HG03159 (cell line): Measurements from ENCODE around the gene CSF2RB.

Experiments used
- ATAC-seq: cut with Tn5 transposase; IDR thresholded peaks from one replicate; pipeline ENCODE4 v1.9.1; 2021; ENCODE audit warnings: mild to moderate bottlenecking, moderate library complexity; ENCODE audit not compliant: unreplicated experiment

Gene CSF2RB

GRCh38 chr22:36934418-36935312, 21.2 kb downstream of the CSF2RB start:
- ATAC-seq: no peak

DNA sequence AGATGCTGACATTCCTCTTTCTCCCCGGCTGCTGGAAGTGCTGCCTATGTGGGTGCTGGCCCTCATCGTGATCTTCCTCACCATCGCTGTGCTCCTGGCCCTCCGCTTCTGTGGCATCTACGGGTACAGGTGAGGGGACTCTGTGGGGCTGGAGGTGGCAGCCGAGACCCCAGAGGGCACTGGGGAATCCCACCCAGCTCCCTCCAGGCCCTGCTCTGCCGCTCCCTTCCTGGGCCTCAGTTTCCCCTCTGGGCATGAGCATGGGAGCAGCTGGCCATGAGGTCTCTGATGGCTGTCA, 21.8 kb downstream of the CSF2RB start:
- no peak for ATAC-seq

DNA sequence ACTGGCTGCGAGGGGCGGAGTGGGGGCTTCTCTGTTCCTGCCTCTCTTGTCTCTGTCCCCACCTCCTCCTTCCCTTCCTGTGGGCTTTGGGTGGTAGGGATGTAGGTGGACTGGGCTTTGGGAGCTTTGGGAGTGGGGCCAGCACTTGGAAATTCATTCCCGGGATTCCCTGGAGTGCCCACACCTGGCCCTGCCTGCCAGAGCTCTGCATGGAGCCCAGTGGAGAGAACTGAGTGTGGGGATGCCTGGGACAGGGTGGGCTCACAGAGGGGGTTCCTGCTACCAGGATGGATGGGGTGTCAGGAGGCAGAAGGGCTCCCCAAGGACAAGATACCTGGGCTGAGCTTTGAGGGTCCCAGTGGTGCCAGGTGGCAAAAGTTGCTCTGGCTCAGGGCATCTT, 22.3 kb downstream of the CSF2RB start:
- no peak for ATAC-seq

DNA sequence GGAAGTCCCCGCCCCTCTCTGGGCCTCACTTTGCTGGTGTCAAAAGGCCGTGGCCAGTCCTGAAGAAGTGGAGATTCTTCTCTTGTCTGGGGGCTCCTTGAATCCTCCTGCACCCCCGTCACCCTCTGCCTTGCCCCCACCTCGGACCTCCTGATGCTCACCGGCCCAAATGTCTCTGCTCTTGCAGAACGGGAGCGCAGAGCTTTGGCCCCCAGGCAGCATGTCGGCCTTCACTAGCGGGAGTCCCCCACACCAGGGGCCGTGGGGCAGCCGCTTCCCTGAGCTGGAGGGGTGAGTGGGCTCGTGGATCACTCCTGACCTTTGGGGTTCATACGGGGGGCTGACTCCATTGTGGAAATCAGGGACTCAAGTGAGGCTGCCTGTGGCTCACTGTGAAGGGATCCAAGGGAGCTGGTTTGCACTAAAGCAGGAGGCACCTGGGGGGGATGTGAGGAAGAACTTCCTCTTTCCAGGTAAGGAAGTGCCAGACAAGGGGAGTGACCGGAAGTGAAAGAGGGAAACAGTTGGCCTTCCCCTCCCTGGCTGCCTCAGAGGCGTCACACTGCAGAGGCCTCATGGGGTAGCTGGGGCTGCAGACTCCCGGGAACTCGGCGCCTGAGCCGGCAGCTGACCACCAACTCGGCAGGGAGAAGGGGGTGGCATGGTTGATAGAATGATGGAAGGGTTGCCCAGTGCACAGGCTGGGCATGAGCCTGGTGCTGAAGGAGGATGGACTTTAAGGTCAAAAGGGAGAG, 23.1 kb downstream of the CSF2RB start:
- ATAC-seq: no peak

GRCh38 chr22:36937319-36938027, 24.0 kb downstream of the CSF2RB start:
- ATAC-seq: no peak

GRCh38 chr22:36938028-36938425, 24.6 kb downstream of the CSF2RB start:
- ATAC-seq: no peak

- no peak for ATAC-seq
These were observed 25.5 kb downstream of the CSF2RB start for GRCh38 chr22:36938886-36939285.

GRCh38 chr22:36940676-36941075, 27.2 kb downstream of the CSF2RB start:
- ATAC-seq: no peak

DNA sequence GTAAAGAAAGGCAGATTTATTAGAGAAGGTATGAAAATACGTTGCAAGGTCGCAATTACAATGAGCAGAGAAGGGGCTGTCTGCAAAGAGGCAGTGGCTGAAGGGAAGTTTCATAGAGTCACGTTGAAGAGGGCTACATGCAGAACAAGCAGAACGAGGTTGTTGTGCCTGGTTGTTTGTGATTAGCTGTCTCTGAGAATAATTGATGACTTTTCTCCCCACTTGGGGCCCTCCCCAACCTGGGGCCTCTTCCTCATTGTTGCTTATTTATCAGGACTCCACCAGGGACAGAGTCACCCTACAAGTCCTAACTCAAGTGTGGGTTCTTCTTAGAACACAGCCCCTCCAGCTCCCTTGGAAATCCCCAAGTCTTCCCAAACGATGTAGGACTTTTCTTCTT, 29.1 kb downstream of the CSF2RB start:
- no peak for ATAC-seq

GRCh38 chr22:36946421-36947158, 33.2 kb downstream of the CSF2RB start:
- ATAC-seq: no peak

DNA sequence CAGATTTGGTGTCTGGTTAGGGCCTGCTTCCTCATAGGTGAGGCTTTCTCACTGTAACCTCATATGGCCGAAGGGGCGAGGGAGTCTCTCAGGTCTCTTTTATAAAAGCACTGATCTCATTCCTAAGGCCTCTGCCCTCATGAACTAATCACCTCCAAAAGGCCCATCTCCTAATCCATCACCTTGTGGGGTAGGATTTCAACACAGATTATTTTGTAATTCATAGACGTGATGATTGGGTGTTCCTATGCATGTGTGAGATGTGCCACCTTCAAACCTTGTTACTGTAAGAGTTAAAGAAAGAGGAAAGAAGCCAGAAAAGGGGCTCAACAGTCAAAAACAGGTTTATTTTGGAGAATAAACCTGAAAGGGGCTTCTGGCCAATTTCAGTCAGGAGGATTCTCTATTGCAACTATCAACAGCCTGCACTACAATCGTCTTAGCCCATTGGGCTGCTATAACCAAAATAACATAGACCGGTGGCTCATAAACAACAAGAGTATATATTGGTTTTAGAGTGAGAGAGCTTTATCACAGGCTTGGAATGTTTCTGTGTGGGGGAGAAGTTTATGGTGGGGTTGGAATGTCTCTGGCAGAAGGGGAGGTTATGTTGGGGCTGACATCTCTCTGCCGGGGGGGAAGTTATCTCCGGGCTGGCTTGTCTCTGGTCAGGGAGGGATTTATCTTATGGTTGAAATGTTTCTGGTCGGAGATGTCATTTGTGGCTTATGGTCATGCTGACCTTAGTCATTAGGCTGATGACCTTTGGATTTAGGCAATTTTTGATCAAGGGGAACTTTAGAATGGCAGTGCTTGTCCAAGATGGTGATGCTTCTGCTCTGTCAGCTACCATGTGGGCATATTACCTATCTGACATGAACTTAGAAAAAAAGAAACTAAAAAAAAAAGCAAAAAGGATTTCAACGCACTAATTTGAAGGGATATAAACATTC, 35.1 kb downstream of the CSF2RB start:
- ATAC-seq: no peak

DNA sequence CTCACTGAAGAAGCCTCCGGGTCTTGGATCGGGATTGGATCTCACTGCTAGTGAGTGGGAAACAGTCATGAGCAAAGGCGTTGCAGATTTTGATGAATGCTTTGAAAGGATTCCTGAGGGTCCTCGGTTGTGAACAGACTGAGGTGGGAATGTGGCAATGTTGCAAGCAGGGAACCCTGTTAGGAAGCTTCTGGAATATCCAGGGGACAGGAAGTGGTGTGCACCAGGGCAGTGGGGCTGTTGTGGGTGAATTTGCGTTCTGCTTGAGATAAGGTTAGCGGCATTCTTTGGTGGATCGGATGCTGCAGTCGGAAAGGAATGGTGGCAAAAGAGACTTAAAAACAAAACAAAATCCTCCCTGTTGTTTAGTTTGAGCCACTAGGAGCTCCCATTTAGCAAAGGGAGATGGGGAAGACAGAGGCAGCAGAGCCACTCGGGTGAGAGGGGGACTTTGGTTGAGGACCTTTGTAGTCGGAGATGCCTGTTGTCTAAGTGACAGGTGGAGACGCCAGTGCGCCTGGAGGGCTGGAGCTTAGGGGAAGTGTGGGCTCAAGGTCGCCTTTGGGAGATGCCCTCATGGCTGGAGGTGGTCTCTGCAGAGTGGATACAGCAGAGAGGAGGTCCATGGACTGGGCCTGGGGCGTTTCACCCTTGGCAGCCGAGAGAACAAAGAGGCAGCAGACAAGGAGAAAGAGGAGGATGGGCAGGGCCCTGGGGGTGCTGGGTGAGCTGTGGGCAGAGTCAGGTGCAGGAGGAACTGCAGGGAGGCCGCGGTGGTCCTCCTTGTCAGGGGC, 37.6 kb downstream of the CSF2RB start:
- no peak for ATAC-seq

DNA sequence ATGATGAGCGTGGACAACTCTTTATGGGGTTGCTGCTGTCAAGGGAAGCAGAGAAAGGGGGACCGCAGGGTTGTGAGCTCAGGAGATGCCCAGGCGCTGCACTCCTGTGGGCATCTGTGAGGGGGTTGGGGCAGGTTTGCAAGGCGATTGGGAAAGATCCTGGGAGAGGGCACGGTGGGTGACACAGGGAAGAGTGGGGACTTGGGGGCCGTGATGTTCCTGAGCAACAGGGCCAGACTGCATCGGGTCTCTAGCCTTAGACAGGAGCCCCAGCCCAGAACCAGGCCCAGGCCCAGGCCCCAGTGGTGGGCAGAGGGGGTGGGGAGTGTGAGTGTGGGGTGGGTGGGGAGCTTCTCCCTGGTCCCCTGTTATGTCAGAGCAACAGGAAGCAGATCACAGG, 38.3 kb downstream of the CSF2RB start:
- no peak for ATAC-seq

DNA sequence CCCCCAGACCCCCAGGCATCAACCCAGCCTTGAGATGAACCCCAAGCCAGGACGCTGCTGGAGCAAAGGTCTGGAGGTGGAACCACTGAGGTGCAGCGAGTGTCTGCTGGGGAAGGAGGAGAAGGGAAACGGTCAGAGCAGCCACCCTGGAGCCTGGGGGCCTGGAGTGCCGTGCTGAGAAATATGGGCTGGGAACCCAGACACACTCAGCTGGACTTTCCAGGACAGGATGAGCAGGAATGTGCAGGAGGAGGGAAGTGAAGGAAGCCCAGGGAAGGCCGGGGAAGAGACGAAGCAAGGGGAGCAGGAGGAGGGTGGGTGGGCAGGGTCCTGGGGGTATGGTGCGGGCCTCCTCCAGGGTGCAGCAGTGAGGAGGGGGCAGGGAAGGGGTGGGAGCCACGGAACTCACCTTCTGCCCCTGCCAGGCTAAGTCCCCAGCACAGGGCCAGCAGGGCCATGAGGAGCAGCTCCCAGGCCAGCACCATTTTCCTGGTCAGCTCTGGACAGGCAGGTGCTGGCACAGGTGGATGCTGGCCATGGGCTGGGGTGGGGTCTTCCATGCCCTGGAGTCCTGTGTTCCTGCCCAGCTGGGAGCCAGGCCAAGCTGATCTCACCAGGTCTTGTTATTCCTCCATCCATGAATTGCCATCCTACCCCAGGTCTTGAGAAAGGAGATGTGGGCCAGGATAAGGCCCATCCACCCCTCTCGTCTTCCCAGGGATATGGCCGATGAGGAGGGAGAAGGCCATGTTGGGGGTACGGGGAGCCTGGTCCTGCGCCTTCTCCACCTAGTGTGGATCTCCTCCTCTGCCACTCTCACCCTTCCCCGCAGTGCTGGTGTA, 40.0 kb downstream of the CSF2RB start:
- ATAC-seq: no peak

GRCh38 chr22:36954251-36955014, 41.0 kb downstream of the CSF2RB start:
- no peak for ATAC-seq

DNA sequence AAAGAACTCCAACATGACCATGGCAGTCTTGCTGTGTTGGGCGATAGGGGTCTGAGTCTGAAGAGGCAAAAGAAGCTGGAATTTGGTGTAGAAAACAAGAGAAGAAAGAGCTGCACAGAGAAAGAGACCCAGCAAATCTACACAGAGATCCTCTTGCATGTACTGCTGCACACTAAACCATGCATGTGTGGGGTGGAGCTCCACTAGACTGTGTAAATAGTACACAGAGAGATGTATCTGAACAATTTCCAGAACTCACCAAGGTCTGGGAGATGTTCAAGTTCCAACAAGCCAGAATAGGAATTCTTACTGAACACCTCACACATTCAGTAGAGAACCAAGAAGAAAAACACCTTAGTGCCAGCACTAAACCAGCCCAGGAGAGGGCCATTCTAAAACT, 42.3 kb downstream of the CSF2RB start:
- ATAC-seq: no peak

GRCh38 chr22:36958366-36958765, 44.9 kb downstream of the CSF2RB start:
- ATAC-seq: no peak

DNA sequence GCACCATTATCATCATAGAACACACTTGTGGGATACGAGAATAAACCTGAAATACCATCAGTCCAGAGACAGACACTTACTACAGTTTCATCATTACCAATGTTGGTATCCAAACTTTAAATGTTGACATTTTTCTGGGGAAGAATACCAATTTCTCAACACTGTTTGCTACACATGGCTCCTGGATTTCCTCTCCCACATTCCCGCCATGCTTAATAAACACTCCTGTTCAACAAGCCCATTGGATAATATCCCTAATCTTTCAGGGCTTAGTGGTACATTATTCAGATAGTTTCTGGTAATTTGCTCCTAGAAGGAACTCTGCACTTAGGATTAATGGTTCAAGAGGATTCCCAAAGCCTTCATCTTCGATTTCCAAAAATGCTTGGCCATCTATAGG, 48.2 kb downstream of the CSF2RB start:
- ATAC-seq: no peak
